HEK293 (cell line): ENCODE data around the gene EEF2KMT.

ENCODE experiments used
- BCL11B ChIP-seq: fragments of 450-650 bp; formaldehyde crosslinking; IDR thresholded peaks from 2 replicates; pipeline ENCODE4 v1.5.1; 2016; ENCODE audit warnings: low read depth, missing biosample characterization, missing genetic modification characterization
- GLI4 ChIP-seq: fragments of 450-650 bp; formaldehyde crosslinking; IDR thresholded peaks from 2 replicates; pipeline ENCODE4 v1.5.1; 2016; ENCODE audit warnings: missing biosample characterization, missing genetic modification characterization
- MYNN ChIP-seq: fragments of 450-650 bp; formaldehyde crosslinking; IDR thresholded peaks from 2 replicates; pipeline ENCODE4 v1.5.1; 2016; ENCODE audit warnings: missing biosample characterization, missing genetic modification characterization, borderline replicate concordance
- PRDM1 ChIP-seq: fragments of 450-650 bp; formaldehyde crosslinking; IDR thresholded peaks from 2 replicates; pipeline ENCODE4; 2016; ENCODE audit warnings: missing biosample characterization, missing genetic modification characterization
- RBAK ChIP-seq: fragments of 450-650 bp; formaldehyde crosslinking; IDR thresholded peaks from 2 replicates; pipeline ENCODE4 v1.5.1; 2016; ENCODE audit warnings: missing biosample characterization, missing genetic modification characterization
- WT1 ChIP-seq: fragments of 450-650 bp; formaldehyde crosslinking; IDR thresholded peaks from 2 replicates; pipeline ENCODE4 v1.5.1; 2016; ENCODE audit warnings: missing biosample characterization, missing genetic modification characterization
- ZFP41 ChIP-seq: fragments of 450-650 bp; formaldehyde crosslinking; IDR thresholded peaks from 2 replicates; pipeline ENCODE4 v1.5.1; 2016; ENCODE audit warnings: missing biosample characterization, missing genetic modification characterization, borderline replicate concordance
- ZNF266 ChIP-seq: fragments of 450-650 bp; formaldehyde crosslinking; IDR thresholded peaks from 2 replicates; pipeline ENCODE4 v1.5.1; 2016; ENCODE audit warnings: missing biosample characterization, missing genetic modification characterization, low read depth
- ZNF311 ChIP-seq: fragments of 450-650 bp; formaldehyde crosslinking; IDR thresholded peaks from 2 replicates; pipeline ENCODE4 v1.5.1; 2017; ENCODE audit warnings: missing biosample characterization, missing genetic modification characterization, borderline replicate concordance
- ZNF341 ChIP-seq: fragments of 450-650 bp; formaldehyde crosslinking; IDR thresholded peaks from 2 replicates; pipeline ENCODE4; 2016; ENCODE audit warnings: low read depth, missing biosample characterization, missing genetic modification characterization
- ZNF366 ChIP-seq: fragments of 450-650 bp; formaldehyde crosslinking; conservative IDR thresholded peaks from 2 replicates; pipeline ENCODE4 v1.5.1; 2016; ENCODE audit warnings: missing biosample characterization, missing genetic modification characterization
- ZNF561 ChIP-seq: fragments of 450-650 bp; IDR thresholded peaks from 2 replicates; pipeline ENCODE4 v1.5.1; 2018; ENCODE audit warnings: missing biosample characterization, missing genetic modification characterization, borderline replicate concordance
- ZNF600 ChIP-seq: fragments of 450-650 bp; formaldehyde crosslinking; IDR thresholded peaks from 2 replicates; pipeline ENCODE4 v1.5.1; 2016; ENCODE audit warnings: missing biosample characterization, missing genetic modification characterization
- ZNF660 ChIP-seq: fragments of 450-650 bp; IDR thresholded peaks from 2 replicates; pipeline ENCODE4 v1.5.1; 2018; ENCODE audit warnings: missing biosample characterization, mild to moderate bottlenecking, missing genetic modification characterization
- TF ChIP-seq, protein P1 (sequence below): fragments of 450-650 bp; formaldehyde crosslinking; IDR thresholded peaks from 2 replicates; pipeline ENCODE4 v1.5.1; 2016; ENCODE audit warnings: missing biosample characterization, missing genetic modification characterization
- TF ChIP-seq, protein P2 (sequence below): fragments of 450-650 bp; formaldehyde crosslinking; IDR thresholded peaks from 2 replicates; pipeline ENCODE4 v1.5.1; 2016; ENCODE audit warnings: missing biosample characterization, missing genetic modification characterization, borderline replicate concordance
- TF ChIP-seq, protein P3 (sequence below): fragments of 450-650 bp; formaldehyde crosslinking; IDR thresholded peaks from 2 replicates; pipeline ENCODE4 v1.5.1; 2017; ENCODE audit warnings: missing biosample characterization, missing genetic modification characterization
- TF ChIP-seq, protein P4 (sequence below): fragments of 450-650 bp; formaldehyde crosslinking; IDR thresholded peaks from 2 replicates; pipeline ENCODE4 v1.5.1; 2016; ENCODE audit warnings: missing biosample characterization, missing genetic modification characterization
- TF ChIP-seq, protein P5 (sequence below): sonication (generic); formaldehyde crosslinking; IDR thresholded peaks from 2 replicates; pipeline ENCODE4 v1.8.1; 2022; ENCODE audit warnings: mild to moderate bottlenecking, moderate library complexity, missing genetic modification reagents
- TF ChIP-seq, protein P6 (sequence below): fragments of 450-650 bp; formaldehyde crosslinking; IDR thresholded peaks from 2 replicates; pipeline ENCODE4 v1.5.1; 2016; ENCODE audit warnings: missing biosample characterization, missing genetic modification characterization
- TF ChIP-seq, protein P7 (sequence below): fragments of 450-650 bp; formaldehyde crosslinking; IDR thresholded peaks from 2 replicates; pipeline ENCODE4 v1.5.1; 2016; ENCODE audit warnings: missing biosample characterization, missing genetic modification characterization
- TF ChIP-seq, protein P8 (sequence below): fragments of 450-650 bp; formaldehyde crosslinking; IDR thresholded peaks from 2 replicates; pipeline ENCODE4 v1.5.1; 2016; ENCODE audit warnings: missing biosample characterization, missing genetic modification characterization
- TF ChIP-seq, protein P9 (sequence below): fragments of 450-650 bp; formaldehyde crosslinking; optimal IDR thresholded peaks from 2 replicates; pipeline ENCODE3; 2016; ENCODE audit warnings: missing biosample characterization, mild to moderate bottlenecking, missing genetic modification characterization

Gene EEF2KMT

DNA sequence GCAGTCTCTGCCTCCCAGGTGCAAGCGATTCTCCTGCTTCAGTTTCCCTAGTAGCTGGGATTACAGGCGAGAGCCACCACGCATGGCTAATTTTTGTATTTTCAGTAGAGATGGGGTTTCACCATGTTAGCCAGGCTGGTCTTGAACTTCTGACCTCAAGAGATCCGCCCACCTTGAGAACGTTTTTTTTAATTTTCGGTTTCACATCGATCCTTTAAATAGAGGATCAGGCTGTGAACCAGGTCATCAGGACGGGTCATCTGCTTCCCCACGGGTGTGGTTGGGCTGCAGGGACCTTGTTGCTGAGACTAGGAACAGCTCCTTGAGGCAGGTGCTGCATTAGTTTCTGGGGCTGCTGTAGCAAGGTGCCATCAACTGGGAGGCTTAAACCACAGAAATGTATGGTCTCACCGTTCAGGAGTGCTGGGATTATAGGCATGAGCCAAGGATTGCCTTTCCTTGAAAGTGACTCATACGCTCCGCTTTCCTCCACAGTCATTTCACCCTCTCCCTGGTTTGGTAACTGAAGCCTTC, 55.9 kb downstream of the EEF2KMT start (continued):
- TF ChIP-seq, protein P1, sequence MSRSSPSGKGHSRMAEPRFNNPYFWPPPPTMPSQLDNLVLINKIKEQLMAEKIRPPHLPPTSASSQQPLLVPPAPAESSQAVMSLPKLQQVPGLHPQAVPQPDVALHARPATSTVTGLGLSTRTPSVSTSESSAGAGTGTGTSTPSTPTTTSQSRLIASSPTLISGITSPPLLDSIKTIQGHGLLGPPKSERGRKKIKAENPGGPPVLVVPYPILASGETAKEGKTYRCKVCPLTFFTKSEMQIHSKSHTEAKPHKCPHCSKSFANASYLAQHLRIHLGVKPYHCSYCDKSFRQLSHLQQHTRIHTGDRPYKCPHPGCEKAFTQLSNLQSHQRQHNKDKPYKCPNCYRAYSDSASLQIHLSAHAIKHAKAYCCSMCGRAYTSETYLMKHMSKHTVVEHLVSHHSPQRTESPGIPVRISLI (tag by site-specific recombination): no peak
- TF ChIP-seq ZNF660 (0 out of 2 replicates have a peak, but pooled peaks have one; percentile 33), WT1 (tag by site-specific recombination) (no peak), RBAK (tag by site-specific recombination) (no peak), ZNF311 (tag by site-specific recombination) (no peak), ZFP41 (tag by site-specific recombination) (no peak), PRDM1 (tag by site-specific recombination) (peak; percentile 64; the same call in 1 of the 2 replicates), ZNF561 (tag by site-specific recombination) (no peak), ZNF600 (tag by site-specific recombination) (0 out of 2 replicates have a peak, but pooled peaks have one; percentile 34), MYNN (tag by site-specific recombination) (no peak), ZNF266 (tag by site-specific recombination) (no peak), ZNF341 (tag by site-specific recombination) (no peak), BCL11B (no peak), ZNF366 (no peak), GLI4 (tag by site-specific recombination) (no peak)
- TF ChIP-seq, protein P2, sequence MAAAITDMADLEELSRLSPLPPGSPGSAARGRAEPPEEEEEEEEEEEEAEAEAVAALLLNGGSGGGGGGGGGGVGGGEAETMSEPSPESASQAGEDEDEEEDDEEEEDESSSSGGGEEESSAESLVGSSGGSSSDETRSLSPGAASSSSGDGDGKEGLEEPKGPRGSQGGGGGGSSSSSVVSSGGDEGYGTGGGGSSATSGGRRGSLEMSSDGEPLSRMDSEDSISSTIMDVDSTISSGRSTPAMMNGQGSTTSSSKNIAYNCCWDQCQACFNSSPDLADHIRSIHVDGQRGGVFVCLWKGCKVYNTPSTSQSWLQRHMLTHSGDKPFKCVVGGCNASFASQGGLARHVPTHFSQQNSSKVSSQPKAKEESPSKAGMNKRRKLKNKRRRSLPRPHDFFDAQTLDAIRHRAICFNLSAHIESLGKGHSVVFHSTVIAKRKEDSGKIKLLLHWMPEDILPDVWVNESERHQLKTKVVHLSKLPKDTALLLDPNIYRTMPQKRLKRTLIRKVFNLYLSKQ (tag by site-specific recombination): no peak
- TF ChIP-seq, protein P3, sequence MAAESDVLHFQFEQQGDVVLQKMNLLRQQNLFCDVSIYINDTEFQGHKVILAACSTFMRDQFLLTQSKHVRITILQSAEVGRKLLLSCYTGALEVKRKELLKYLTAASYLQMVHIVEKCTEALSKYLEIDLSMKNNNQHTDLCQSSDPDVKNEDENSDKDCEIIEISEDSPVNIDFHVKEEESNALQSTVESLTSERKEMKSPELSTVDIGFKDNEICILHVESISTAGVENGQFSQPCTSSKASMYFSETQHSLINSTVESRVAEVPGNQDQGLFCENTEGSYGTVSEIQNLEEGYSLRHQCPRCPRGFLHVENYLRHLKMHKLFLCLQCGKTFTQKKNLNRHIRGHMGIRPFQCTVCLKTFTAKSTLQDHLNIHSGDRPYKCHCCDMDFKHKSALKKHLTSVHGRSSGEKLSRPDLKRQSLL (tag by site-specific recombination): no peak
- TF ChIP-seq, protein P4, sequence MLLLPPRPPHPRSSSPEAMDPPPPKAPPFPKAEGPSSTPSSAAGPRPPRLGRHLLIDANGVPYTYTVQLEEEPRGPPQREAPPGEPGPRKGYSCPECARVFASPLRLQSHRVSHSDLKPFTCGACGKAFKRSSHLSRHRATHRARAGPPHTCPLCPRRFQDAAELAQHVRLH (tag by site-specific recombination): no peak
- TF ChIP-seq, protein P5, sequence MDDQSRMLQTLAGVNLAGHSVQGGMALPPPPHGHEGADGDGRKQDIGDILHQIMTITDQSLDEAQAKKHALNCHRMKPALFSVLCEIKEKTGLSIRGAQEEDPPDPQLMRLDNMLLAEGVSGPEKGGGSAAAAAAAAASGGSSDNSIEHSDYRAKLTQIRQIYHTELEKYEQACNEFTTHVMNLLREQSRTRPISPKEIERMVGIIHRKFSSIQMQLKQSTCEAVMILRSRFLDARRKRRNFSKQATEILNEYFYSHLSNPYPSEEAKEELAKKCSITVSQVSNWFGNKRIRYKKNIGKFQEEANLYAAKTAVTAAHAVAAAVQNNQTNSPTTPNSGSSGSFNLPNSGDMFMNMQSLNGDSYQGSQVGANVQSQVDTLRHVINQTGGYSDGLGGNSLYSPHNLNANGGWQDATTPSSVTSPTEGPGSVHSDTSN (CRISPR knock-in tag): no peak
- TF ChIP-seq, protein P6, sequence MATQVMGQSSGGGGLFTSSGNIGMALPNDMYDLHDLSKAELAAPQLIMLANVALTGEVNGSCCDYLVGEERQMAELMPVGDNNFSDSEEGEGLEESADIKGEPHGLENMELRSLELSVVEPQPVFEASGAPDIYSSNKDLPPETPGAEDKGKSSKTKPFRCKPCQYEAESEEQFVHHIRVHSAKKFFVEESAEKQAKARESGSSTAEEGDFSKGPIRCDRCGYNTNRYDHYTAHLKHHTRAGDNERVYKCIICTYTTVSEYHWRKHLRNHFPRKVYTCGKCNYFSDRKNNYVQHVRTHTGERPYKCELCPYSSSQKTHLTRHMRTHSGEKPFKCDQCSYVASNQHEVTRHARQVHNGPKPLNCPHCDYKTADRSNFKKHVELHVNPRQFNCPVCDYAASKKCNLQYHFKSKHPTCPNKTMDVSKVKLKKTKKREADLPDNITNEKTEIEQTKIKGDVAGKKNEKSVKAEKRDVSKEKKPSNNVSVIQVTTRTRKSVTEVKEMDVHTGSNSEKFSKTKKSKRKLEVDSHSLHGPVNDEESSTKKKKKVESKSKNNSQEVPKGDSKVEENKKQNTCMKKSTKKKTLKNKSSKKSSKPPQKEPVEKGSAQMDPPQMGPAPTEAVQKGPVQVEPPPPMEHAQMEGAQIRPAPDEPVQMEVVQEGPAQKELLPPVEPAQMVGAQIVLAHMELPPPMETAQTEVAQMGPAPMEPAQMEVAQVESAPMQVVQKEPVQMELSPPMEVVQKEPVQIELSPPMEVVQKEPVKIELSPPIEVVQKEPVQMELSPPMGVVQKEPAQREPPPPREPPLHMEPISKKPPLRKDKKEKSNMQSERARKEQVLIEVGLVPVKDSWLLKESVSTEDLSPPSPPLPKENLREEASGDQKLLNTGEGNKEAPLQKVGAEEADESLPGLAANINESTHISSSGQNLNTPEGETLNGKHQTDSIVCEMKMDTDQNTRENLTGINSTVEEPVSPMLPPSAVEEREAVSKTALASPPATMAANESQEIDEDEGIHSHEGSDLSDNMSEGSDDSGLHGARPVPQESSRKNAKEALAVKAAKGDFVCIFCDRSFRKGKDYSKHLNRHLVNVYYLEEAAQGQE (tag by site-specific recombination): no peak
- TF ChIP-seq, protein P7, sequence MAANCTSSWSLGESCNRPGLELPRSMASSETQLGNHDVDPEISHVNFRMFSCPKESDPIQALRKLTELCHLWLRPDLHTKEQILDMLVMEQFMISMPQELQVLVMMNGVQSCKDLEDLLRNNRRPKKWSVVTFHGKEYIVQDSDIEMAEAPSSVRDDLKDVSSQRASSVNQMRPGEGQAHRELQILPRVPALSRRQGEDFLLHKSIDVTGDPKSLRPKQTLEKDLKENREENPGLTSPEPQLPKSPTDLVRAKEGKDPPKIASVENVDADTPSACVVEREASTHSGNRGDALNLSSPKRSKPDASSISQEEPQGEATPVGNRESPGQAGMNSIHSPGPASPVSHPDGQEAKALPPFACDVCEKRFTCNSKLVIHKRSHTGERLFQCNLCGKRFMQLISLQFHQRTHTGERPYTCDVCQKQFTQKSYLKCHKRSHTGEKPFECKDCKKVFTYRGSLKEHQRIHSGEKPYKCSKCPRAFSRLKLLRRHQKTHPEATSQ: no peak
- TF ChIP-seq, protein P8, sequence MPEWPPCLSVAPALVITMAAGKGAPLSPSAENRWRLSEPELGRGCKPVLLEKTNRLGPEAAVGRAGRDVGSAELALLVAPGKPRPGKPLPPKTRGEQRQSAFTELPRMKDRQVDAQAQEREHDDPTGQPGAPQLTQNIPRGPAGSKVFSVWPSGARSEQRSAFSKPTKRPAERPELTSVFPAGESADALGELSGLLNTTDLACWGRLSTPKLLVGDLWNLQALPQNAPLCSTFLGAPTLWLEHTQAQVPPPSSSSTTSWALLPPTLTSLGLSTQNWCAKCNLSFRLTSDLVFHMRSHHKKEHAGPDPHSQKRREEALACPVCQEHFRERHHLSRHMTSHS (tag by site-specific recombination): no peak
- TF ChIP-seq, protein P9, sequence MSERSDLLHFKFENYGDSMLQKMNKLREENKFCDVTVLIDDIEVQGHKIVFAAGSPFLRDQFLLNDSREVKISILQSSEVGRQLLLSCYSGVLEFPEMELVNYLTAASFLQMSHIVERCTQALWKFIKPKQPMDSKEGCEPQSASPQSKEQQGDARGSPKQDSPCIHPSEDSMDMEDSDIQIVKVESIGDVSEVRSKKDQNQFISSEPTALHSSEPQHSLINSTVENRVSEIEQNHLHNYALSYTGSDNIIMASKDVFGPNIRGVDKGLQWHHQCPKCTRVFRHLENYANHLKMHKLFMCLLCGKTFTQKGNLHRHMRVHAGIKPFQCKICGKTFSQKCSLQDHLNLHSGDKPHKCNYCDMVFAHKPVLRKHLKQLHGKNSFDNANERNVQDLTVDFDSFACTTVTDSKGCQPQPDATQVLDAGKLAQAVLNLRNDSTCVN (tag by site-specific recombination): no peak
